HUDEP-2 (cell line): ENCODE data around the gene DPP9.

Experiments
- DNase-seq, 76 experiments: peaks; one replicate each; lab custom pipeline; 2025; ENCODE audit not compliant: unreplicated experiment in 76 of 76; lab: John Stamatoyannopoulos, UW

DPP9 gene

DNA sequence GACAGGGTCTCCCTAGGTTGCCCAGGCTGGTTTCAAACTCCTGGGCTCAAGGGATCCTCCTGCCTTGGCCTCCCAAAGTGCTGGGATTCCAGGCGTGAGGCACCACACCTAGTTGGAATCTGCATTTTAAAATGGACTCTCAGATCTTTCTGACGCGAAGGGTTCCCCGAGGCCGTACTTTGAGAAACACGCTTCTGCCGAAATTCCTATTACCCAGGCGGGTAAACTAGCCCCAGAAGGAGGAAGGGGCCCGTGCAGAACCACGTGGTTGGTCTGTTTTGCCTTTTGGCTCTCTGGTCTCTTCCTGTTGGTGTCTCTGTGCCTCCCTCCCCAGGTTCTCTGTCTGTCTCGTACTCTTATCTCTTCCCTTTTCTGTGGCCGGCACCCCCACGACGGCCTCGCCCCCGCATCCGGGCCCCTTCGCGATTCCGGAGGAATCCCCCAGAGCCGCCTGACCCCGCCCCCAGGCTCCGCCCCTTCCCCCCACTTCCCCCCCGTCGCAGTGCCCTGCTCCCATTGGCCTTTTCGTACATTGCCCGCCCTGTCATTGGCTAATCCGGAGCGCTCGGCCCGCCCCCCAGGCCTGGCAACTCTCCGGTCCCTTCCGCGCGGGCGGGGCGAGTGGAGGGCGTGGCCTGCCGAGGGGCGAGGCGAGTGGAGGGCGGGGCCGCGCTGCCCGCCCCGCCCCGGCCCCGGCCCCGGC, 84.7 kb downstream of the DPP9 start, which contains the start of gene TNFAIP8L1:
Gene TNFAIP8L1, plus strand, starts transcription at position 689 of the 703 bp plus-strand sequence. CDS start 12,354 bp downstream, outside the sequence.
- DNase-seq: peak; percentile 46 to 99 (median 98)

DNA sequence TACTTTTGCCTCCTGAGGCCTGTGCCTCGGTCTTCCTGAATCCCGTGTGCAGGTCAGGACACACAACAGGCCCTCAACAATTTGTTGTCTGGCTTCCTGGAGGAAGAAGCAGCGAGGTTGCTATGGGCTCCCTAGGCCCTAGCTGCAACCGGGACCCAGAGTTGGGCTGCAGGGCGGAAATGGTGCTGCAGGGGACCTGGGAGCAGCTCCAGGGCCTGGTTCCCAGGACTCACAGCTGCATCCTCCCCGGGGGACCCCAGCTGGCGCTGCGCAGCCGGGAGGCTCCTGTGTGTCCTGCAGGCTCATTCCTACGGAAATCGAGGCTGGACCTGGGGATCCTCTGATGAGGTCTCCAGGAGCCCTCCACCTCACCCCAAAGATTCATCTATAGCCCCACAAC, 85.3 kb downstream of the DPP9 start:
- no peak for DNase-seq

DNA sequence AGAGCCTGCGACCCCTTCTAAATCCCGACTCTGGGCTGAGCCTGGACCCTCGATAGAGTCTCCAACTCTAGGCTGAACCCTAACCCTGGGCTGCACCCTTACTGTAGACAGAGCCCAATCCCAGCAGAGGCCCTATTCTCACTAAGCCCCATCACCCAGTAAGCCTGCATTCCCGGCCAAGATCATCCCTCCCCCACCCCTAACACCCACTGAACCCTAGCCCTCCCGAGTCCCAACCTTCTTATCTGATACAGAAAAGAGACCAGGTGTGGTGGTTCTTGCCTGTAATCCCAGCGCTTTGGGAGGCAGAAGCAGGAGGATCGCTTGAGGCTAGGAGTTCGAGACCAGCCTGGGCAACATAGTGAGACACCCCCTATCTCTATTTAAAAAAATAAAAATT, 86.9 kb downstream of the DPP9 start:
- DNase-seq: no peak

DNA sequence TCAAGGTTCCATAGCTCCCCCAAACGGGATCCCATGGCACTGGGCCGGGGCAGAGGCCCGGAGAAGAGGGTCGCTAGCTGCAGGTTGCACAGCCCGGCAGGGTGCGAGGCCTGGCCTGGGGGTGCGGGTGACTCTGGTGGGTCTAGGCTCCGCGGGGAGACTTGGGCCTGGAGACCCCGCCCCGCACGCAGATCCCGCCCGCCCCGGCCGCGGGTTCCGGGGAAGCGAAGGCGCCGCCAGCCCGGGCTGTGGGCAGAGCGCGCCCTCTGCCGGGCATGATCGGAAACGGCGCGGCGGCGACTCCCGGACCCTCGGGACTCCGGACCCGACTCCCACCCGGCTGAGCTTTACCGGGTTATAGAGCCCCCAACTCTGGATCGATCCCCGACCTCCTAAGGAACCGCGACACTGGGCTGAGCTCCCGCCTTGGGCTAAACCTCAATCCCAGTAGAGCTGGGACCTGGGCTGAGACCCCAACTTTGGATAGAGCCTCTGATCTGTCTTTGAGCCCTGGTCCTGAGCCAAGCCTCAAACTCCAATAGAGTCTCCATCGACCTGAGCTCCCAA, 87.4 kb downstream of the DPP9 start:
- peak in 59 of 76 experiments; percentile 10 to 80 (median 55) for DNase-seq

DNA sequence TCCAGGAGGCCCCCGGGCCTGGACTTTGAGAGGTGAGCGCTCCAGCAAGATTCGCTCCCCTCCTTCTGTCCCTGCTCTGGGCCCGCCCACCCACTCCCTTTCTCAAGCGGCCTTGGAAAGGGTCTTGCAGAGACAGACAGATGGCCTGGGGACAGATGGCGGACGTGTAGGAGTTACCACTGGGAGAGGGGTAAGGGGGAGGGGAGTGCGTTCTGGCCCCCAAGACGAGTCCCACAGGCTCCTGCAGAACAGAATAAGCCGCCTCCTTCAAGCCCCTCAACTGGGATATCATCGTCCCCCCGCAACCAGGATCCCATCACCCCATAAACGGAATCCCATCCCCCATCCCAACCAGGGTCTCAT, 87.9 kb downstream of the DPP9 start:
- no peak for DNase-seq

DNA sequence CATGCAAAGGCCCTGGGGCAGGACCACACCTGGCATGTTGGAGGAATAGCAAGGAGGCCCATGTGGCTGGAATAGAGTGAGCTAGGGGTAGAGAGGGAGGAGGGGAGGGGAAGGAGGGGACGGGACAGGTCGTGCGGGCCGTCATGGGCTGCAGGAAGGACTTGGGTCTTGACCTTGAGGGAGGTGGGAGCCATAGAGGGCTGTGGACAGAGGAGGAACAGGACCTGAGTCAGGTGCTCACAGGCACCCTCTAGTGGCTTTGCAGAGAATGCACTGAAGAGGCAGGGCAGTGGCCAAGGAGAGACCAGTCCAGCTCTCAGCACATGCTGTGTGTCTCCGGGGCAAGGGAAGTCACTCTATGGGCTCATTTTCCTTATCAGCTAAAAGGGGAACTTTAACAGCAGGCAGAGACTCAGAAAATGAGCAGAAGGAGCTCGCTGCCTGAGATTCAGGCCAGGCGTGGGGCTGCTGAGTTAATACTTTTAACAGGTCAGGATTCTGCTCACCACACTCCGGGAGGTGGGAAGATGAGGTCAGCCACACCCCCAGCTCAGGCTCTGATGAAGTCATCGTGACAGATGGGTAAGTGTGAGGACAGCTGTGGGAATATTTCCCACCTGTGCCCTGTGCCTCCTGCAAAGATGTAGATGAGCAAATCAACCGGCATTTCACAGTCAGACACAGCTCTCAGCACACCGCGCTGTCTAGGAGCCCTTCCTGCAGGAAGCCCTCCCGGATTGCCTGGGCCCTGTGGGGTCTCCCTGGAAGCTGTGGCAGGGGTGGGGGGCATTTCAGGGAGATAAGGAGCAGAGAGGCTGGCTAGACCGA, 90.3 kb downstream of the DPP9 start:
- DNase-seq: peak in 70 of 76 experiments; percentile 29 to 91 (median 62)
